Smooth muscle cell of trachea (primary cell): ENCODE measurements around the gene SMIM24. TPM values are rescaled to one million over a fixed set of nuclear protein-coding genes. Genes with fewer than 3 reads are reported as not detected.

Source experiments
- total RNA-seq: library from RNA; depleted of rRNA; stranded (reverse); fragments of >200 nt; gene quantifications from 2 replicates; pipeline ENCODE4 v1.2.1, GENCODE V29; 2014

The SMIM24 gene
- not detected in 2 replicates for total RNA-seq

DNA sequence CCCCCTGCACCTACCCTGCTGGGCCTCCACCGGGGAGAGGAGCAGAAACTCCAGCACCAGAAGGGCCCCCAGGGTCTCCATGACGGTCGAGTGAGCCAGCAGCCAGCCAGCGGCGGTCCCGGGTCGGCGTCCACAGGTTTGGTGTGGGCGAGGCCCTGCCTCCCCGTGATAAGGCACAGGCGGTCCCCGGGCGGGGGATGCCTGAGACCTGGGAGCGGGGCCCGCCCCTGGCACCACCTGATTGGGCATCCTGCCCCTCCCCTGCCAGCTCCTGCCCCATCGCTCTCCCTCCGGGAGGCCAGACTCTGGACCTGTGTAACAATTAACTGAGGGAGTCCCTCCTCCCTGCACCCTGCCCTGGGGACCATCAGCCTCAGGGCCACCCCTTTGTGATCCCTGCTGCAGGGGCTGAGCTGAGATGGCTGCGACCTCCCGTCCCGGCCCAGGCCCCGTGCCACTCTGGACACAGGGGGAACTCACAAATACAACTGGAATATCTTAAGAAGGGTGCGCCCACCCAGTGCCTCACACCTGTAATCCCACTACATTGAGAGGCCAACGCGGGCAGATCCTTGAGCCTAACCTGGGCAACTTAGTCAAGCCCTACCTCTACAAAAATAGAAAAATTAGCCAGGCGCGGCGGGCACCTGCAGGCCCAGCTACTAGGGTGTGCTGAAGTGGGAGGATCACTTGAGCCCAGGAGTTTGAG, at the start of gene SMIM24:
TSS of gene SMIM24 (minus strand) at position 143 of the 709 bp plus-strand sequence. CDS start at position 81, 62 bp downstream.

DNA sequence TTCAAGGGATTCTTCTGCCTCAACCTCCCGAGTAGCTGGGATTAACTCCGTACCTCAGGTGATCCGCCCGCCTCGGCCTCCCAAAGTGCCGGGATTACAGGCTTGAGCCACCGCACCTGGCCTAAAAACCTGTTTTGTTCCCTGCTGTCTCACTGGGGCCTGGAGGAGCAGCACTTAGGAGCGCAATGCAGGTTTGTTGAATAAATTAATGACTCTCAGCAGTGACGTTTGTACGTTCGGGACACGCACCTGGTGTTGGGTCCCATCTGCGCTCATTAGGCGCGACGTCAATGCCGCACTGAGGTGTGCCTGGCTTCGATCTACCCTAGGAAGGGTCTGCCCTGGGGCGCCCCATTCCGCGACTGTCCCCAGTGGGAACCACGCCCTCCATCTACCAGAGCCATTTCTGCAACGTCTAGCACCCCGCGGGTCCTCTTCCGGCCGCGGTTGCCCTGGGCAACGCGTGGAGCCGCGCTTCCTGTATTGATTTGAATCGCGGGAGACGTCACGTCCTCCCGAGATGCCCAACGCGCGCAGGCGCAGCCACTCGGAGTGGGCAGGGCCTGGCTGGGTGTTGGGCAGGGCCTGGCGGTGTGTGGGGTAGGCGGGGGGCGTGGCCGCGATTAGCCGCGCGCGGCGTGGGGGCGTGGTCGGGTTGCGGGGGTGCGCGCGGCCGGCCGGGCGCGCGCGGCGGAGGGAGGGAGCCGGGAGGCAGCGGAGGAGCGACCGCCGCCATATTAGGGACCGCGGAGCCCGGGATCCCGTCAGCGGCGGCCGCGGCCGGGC, 25.5 kb upstream of the SMIM24 start, which contains the start of gene FZR1:
TSS of gene FZR1 (plus strand) at position 714 of the 786 bp plus-strand sequence. CDS start 16,679 bp downstream, outside the sequence.

DNA sequence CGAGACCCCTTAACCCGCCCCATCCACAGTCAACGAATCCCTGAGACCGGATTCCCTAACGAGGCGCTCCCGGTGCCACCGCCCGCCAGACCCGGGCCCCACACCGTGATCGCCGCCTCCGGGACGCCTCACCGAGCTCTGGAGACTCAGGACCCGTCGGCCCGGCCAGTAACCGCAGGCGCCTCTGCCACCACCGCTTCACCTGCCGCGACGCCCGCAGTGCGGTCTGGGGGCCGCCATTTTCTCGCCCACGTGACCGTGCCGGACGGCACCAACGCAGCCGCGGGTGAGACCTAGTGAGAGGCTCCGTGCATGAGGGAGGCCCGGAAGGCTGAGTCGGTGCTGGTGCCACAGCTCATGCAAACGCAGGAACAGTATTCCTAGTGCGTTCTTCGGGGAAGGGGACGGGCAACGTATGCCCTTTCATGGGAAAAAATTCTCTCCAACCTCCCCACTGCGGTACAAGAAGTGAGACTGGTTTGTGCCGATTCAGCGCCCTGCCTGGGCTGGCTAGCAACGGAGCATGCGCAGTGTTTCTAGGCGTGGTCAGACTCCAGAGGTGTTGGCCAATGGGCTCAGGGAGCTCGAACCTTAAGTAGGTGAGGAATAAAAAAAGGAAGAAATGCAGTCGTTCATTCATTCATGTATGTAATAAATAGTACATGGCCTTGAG, 20.2 kb upstream of the SMIM24 start, which contains the start of gene DOHH:
TSS of gene DOHH (minus strand) at position 246 of the 673 bp plus-strand sequence. CDS start 3,860 bp downstream, outside the sequence.

DNA sequence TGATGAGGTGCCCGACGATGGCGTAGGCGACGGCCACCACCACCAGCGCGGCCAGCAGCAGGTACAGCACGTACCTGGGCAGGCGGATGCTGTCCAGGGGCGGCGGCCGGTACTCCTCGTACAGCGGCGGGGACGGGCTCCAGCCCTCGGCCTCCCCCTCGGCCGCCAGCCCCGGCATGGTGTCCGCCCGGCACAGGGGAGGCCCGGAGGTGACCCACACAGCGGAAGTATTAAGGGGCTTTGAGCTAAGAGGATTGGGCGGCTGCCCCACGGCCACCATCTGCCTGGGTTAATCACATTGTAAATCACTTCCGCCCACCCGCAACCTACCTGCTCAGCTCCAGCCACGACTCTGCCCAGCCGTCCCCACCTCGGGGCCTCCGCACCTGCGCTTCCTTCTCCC, 2.9 kb upstream of the SMIM24 start, which contains the start of gene SMIM44:
TSS of gene SMIM44 (minus strand) at position 216 of the 403 bp plus-strand sequence. CDS start at position 178, 38 bp downstream.

Other genes starting within 250 kb of the SMIM24 start
- 93.5 and 113 TPM in 2 replicates for gene NFIC, start 113.9 kb downstream of the SMIM24 start, total RNA-seq
- gene SMIM44, start 2.9 kb upstream of the SMIM24 start, total RNA-seq, result not detected in 2 replicates
- 12.5 and 15.9 TPM in 2 replicates for gene DOHH, start 20.1 kb upstream of the SMIM24 start, total RNA-seq
- 48.8 and 52.1 TPM in 2 replicates for gene FZR1, start 25.8 kb upstream of the SMIM24 start, total RNA-seq
- not detected in 2 replicates for gene TEKTIP1, start 58.6 kb upstream of the SMIM24 start, total RNA-seq
- gene MFSD12, start 77.1 kb upstream of the SMIM24 start, total RNA-seq, result 50.2 and 174 TPM in 2 replicates
- 91.1 and 102 TPM in 2 replicates for gene HMG20B, start 92.4 kb upstream of the SMIM24 start, total RNA-seq
- gene GIPC3, start 105.0 kb upstream of the SMIM24 start, total RNA-seq, result under 0.01 TPM in 1 of 2 replicates, not detected in the other
- gene TBXA2R, start 126.3 kb upstream of the SMIM24 start, total RNA-seq, result 2.8 and 2.9 TPM in 2 replicates
- 26.8 and 35.6 TPM in 2 replicates for gene CACTIN, start 146.3 kb upstream of the SMIM24 start, total RNA-seq
- gene PIP5K1C, start 219.9 kb upstream of the SMIM24 start, total RNA-seq, result 27.6 and 60.0 TPM in 2 replicates
- under 0.01 TPM in 1 of 2 replicates, not detected in the other for gene TJP3, start 227.9 kb upstream of the SMIM24 start, total RNA-seq